ENCODE results near the gene DYDC1. TPM values are rescaled to one million over a fixed set of nuclear protein-coding genes. Genes with fewer than 3 reads are reported as not detected.

The DYDC1 gene
- polyA plus RNA-seq, 1 of the 3 experiments (the other 2 are of a cell fraction): not detected

GRCh38 chr10:80319318-80319717, 37.2 kb downstream of the DYDC1 start:
- ChIA-PET CTCF (no interaction called here), POLR2A (no interaction called here)
- Histone ChIP-seq H3K4me3 (ENCODE audit: low read depth in 2 of 2, low read length in 1 of 2) (no peak overlapping the region), H3F3A (replicated peaks; ENCODE audit: insufficient read depth) (no peaks in the 10 kb centered on the region), H3K9ac (no peak overlapping the region), H3K79me2 (ENCODE audit: insufficient read depth) (no peaks in the 10 kb centered on the region), H3K9me2 (no peaks in the 10 kb centered on the region), H3K27ac (ENCODE audit: low read depth in 2 of 2, low read length in 1 of 2) (no peak overlapping the region), H3K4me1 (ENCODE audit: control insufficient read depth in 1 of 2, insufficient read depth in 2 of 2, low read depth in 1 of 2, low read length in 1 of 2) (no peaks in the 10 kb centered on the region), H3K4me2 (no peak overlapping the region), H2AFZ (ENCODE audit: low read depth) (no peak overlapping the region), H3K27me3 (ENCODE audit: insufficient read depth) (no peaks in the 10 kb centered on the region), H3K9me3 (no peaks in the 10 kb centered on the region), H4K20me1 (ENCODE audit: insufficient read depth) (no peaks in the 10 kb centered on the region), H3K36me3 (replicated peaks in 1 of 2; ENCODE audit: control insufficient read depth in 1 of 2, insufficient read depth in 2 of 2, low read length in 1 of 2) (no peaks in the 10 kb centered on the region)
- no peak for DNase-seq
- TF ChIP-seq RXRA (IDR thresholded peaks at IDR 0.05; ENCODE audit: borderline replicate concordance, low read depth) (no peak), TAF1 (IDR thresholded peaks at IDR 0.05; ENCODE audit: borderline replicate concordance, low read depth, low read length) (no peak), RAD21 (IDR thresholded peaks at IDR 0.05; ENCODE audit: low read length) (no peak), NFIC (IDR thresholded peaks at IDR 0.05; ENCODE audit: borderline replicate concordance) (no peak), GATA2 (CRISPR knock-in tag; IDR thresholded peaks at IDR 0.05) (no peak), TCF12 (IDR thresholded peaks at IDR 0.05) (no peak), REST (IDR thresholded peaks at IDR 0.05; ENCODE audit: low read depth, low read length) (no peak), RCOR1 (IDR thresholded peaks at IDR 0.05; ENCODE audit: low read length) (no peak), ZBTB33 (IDR thresholded peaks at IDR 0.05; ENCODE audit: borderline replicate concordance, low read depth) (no peak), TEAD4 (IDR thresholded peaks at IDR 0.05; ENCODE audit: borderline replicate concordance, insufficient read depth) (no peak), EP300 (IDR thresholded peaks at IDR 0.05; ENCODE audit: borderline replicate concordance in 1 of 2, low read depth in 1 of 2, low read length in 1 of 2) (no peak), MEF2A (IDR thresholded peaks at IDR 0.05; ENCODE audit: borderline replicate concordance, low read depth) (no peak), ELF1 (IDR thresholded peaks at IDR 0.05) (no peak)
- TF ChIP-seq, protein P1, sequence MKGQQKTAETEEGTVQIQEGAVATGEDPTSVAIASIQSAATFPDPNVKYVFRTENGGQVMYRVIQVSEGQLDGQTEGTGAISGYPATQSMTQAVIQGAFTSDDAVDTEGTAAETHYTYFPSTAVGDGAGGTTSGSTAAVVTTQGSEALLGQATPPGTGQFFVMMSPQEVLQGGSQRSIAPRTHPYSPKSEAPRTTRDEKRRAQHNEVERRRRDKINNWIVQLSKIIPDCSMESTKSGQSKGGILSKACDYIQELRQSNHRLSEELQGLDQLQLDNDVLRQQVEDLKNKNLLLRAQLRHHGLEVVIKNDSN (IDR thresholded peaks at IDR 0.05; ENCODE audit: borderline replicate concordance, low read depth): no peak
- TF ChIP-seq, protein P2, sequence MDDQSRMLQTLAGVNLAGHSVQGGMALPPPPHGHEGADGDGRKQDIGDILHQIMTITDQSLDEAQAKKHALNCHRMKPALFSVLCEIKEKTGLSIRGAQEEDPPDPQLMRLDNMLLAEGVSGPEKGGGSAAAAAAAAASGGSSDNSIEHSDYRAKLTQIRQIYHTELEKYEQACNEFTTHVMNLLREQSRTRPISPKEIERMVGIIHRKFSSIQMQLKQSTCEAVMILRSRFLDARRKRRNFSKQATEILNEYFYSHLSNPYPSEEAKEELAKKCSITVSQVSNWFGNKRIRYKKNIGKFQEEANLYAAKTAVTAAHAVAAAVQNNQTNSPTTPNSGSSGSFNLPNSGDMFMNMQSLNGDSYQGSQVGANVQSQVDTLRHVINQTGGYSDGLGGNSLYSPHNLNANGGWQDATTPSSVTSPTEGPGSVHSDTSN (IDR thresholded peaks at IDR 0.05): no peak
- WGBS (ENCODE audit: low lambda C conversion rate): 40% methylated on average over 2 of the region's 2 CpGs
